Panc1 (cell line): ENCODE results near the gene DNAJB8.

Experiments used
- CTCF ChIP-seq: fragments of 450-650 bp; IDR thresholded peaks from 2 replicates; pipeline ENCODE4 v1.5.1; 2017; ENCODE audit warnings: mild to moderate bottlenecking
- SIN3A ChIP-seq: IDR thresholded peaks from 2 replicates; pipeline ENCODE4 v1.6.1; 2012; ENCODE audit warnings: low read depth, mild to moderate bottlenecking, low read length, moderate library complexity, borderline replicate concordance; ENCODE audit not compliant: insufficient read depth

- TF ChIP-seq CTCF (no peak), SIN3A (no peak)
Observed at GRCh38 chr3:128420720-128421438, 45.8 kb downstream of the DNAJB8 start.
